Measurements from ENCODE around the gene TRIM8. TPM values are rescaled to one million over a fixed set of nuclear protein-coding genes. Genes with fewer than 3 reads are reported as not detected.

Gene TRIM8
- total RNA-seq, 1 donor from 2014 or later = 31.4 TPM

- Mint-ChIP-seq H3K36me3 (peaks cover 30% of the 10 kb centered on the region), H3K4me3 (no peak overlapping the region), H3K4me1 (peaks cover 4% of the 10 kb centered on the region), H3K27me3 (ENCODE audit: insufficient read depth, low read depth) (no peaks in the 10 kb centered on the region), H3K27ac (no peak overlapping the region), H3K9me3 (no peaks in the 10 kb centered on the region)
- TF ChIP-seq EZH2phosphoT487 (IDR thresholded peaks at IDR 0.05) (no peak), CTCF (IDR thresholded peaks at IDR 0.05) (no peak), EZH2 (IDR thresholded peaks at IDR 0.05) (no peak)
- Histone ChIP-seq H3K79me2 (ENCODE audit: low read depth) (peaks cover 27% of the 10 kb centered on the region), H4K20me1 (ENCODE audit: low read depth) (peaks cover 16% of the 10 kb centered on the region), H3K27me3 (no peaks in the 10 kb centered on the region), H3K9me3 (ENCODE audit: low read depth) (no peaks in the 10 kb centered on the region), H3K9ac (no peak overlapping the region), H3K36me3 (peaks cover 11% of the 10 kb centered on the region), H3K4me2 (no peak overlapping the region), H3K4me1 (no peaks in the 10 kb centered on the region), H3K27ac (no peak overlapping the region), H3F3A (ENCODE audit: low read depth) (no peaks in the 10 kb centered on the region), H3K4me3 (no peak overlapping the region), H2AFZ (replicated peaks) (no peak overlapping the region)
- no peak for DNase-seq (ENCODE audit: low spot score)
These were observed 57.5 kb downstream of the TRIM8 start for GRCh38 chr10:102701796-102702195.

- Histone ChIP-seq H3F3A (ENCODE audit: low read depth) (peaks cover 1% of the 10 kb centered on the region), H4K20me1 (ENCODE audit: low read depth) (peaks cover 16% of the 10 kb centered on the region), H3K4me1 (no peaks in the 10 kb centered on the region), H3K27me3 (no peaks in the 10 kb centered on the region), H2AFZ (replicated peaks) (no peak overlapping the region), H3K9me3 (ENCODE audit: low read depth) (no peaks in the 10 kb centered on the region), H3K9ac (no peak overlapping the region), H3K36me3 (peaks cover 11% of the 10 kb centered on the region), H3K4me2 (no peak overlapping the region), H3K79me2 (ENCODE audit: low read depth) (peaks cover 37% of the 10 kb centered on the region), H3K4me3 (no peak overlapping the region), H3K27ac (no peak overlapping the region)
- Mint-ChIP-seq H3K9me3 (no peaks in the 10 kb centered on the region), H3K36me3 (peaks cover 25% of the 10 kb centered on the region), H3K4me1 (peaks cover 8% of the 10 kb centered on the region), H3K4me3 (no peak overlapping the region), H3K27me3 (ENCODE audit: insufficient read depth, low read depth) (no peaks in the 10 kb centered on the region), H3K27ac (no peak overlapping the region)
- no peak for TF ChIP-seq CTCF (IDR thresholded peaks at IDR 0.05)
- TF ChIP-seq EZH2 (IDR thresholded peaks at IDR 0.05) = no peak
- no peak for TF ChIP-seq EZH2phosphoT487 (IDR thresholded peaks at IDR 0.05)
- no peak for DNase-seq (ENCODE audit: low spot score)
These were observed 58.5 kb downstream of the TRIM8 start for GRCh38 chr10:102702742-102703141.

GRCh38 chr10:102704915-102705314 lies 60.6 kb downstream of the TRIM8 start:
- no peak overlapping the region for H3K4me2 ChIP-seq
- peaks cover 7% of the 10 kb centered on the region for H3K36me3 Mint-ChIP-seq
- H3K36me3 ChIP-seq = no peaks in the 10 kb centered on the region
- H3K27ac Mint-ChIP-seq = no peak overlapping the region
- peaks cover 8% of the 10 kb centered on the region for H3F3A ChIP-seq (ENCODE audit: low read depth)
- H3K4me3 Mint-ChIP-seq = no peak overlapping the region
- H3K9ac ChIP-seq = no peak overlapping the region
- no peak overlapping the region for H2AFZ ChIP-seq (replicated peaks)
- H3K27me3 ChIP-seq = no peaks in the 10 kb centered on the region
- H3K9me3 Mint-ChIP-seq = no peaks in the 10 kb centered on the region
- H3K4me1 Mint-ChIP-seq = peaks cover 5% of the 10 kb centered on the region
- H3K4me1 ChIP-seq = no peaks in the 10 kb centered on the region
- peaks cover 59% of the 10 kb centered on the region for H3K79me2 ChIP-seq (ENCODE audit: low read depth)
- no peak overlapping the region for H3K27ac ChIP-seq
- no peaks in the 10 kb centered on the region for H3K27me3 Mint-ChIP-seq (ENCODE audit: insufficient read depth, low read depth)
- peaks cover 17% of the 10 kb centered on the region for H4K20me1 ChIP-seq (ENCODE audit: low read depth)
- no peaks in the 10 kb centered on the region for H3K9me3 ChIP-seq (ENCODE audit: low read depth)
- DNase-seq (ENCODE audit: low spot score) = no peak
- no peak overlapping the region for H3K4me3 ChIP-seq
- TF ChIP-seq EZH2 (IDR thresholded peaks at IDR 0.05) = no peak
- TF ChIP-seq CTCF (IDR thresholded peaks at IDR 0.05) = no peak
- TF ChIP-seq EZH2phosphoT487 (IDR thresholded peaks at IDR 0.05) = no peak

All from neural progenitor cell (in vitro differentiated cells).